22Rv1 (cell line): ENCODE results near the gene SLC14A1.

Experiments
- ZFX ChIP-seq: fragments of 450-650 bp; IDR thresholded peaks from 2 replicates; pipeline ENCODE4 v1.6.1; 2017; ENCODE audit warnings: antibody characterized with exemption, borderline replicate concordance
- TF ChIP-seq, protein P1 (sequence below): fragments of 450-650 bp; IDR thresholded peaks from 2 replicates; pipeline ENCODE4 v1.5.1; 2017; ENCODE audit warnings: mild to moderate bottlenecking

DNA sequence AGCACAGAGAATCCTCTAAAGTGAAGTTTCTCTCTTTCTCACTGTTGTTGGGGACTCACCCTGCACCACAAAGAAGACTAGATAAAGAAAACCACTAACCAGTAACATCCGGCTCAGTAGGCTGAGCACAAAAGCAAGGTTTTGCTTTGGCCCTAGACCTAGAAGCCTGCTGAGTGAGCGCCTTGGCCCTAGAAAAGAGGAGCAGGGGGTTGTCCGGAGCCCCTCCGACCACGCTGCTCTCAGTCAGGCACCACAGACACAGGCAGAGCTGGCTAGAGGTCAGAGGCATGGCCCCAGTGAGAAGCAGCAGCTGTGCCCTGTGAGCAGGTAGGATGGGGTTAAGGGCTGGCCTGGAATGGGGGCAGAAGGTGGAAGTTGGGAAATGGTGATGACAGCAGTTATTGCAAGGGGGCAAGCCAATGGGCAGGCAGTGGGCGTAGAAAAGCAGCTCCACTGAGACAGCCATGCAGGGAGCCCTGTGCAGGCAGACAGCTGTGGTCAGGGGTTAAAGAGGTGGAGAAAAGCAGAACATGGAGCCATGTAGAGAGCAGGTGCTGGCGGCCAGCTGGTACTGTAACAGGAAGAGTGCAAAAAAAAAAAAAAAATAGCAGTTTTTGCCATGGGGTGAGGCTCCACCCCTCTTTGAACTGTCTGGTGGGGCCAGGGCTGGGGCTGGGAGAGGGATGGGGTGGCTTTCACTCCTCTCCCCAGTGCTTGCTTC lies 36.9 kb upstream of the SLC14A1 start:
- TF ChIP-seq, protein P1, sequence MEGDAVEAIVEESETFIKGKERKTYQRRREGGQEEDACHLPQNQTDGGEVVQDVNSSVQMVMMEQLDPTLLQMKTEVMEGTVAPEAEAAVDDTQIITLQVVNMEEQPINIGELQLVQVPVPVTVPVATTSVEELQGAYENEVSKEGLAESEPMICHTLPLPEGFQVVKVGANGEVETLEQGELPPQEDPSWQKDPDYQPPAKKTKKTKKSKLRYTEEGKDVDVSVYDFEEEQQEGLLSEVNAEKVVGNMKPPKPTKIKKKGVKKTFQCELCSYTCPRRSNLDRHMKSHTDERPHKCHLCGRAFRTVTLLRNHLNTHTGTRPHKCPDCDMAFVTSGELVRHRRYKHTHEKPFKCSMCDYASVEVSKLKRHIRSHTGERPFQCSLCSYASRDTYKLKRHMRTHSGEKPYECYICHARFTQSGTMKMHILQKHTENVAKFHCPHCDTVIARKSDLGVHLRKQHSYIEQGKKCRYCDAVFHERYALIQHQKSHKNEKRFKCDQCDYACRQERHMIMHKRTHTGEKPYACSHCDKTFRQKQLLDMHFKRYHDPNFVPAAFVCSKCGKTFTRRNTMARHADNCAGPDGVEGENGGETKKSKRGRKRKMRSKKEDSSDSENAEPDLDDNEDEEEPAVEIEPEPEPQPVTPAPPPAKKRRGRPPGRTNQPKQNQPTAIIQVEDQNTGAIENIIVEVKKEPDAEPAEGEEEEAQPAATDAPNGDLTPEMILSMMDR = no peak
- no peak for TF ChIP-seq ZFX
